CD14-positive monocyte (primary cell): ENCODE data around the gene EIF1B. TPM values are rescaled to one million over a fixed set of nuclear protein-coding genes. Genes with fewer than 3 reads are reported as not detected.

Source experiments
- DNase-seq, 3 donors: peaks; one replicate each; pipeline ENCODE4 v3.0.0-alpha.2; 2011 to 2022
- H2AFZ ChIP-seq: 2 replicates; pipeline ENCODE4 v1.6.0; 2012; ENCODE audit warnings: mild to moderate bottlenecking, low read depth, low read length, inconsistent platforms; ENCODE audit not compliant: insufficient read depth, poor library complexity, severe bottlenecking
- H3K27ac ChIP-seq, 2 donors: 1 replicate in 1 of 2; 2 replicates in 1 of 2; pipeline ENCODE4 v1.5.1; 2012 to 2013; ENCODE audit warnings: low read length in 2 of 2, control low read depth in 1 of 2, inconsistent platforms in 1 of 2, low read depth in 1 of 2, mild to moderate bottlenecking in 1 of 2
- H3K27me3 ChIP-seq, 2 donors: one replicate each; pipeline versions ENCODE4 v1.6.0 to v1.6.1; 2011 to 2013; ENCODE audit warnings: low read length in 2 of 2; ENCODE audit not compliant: control insufficient read depth in 2 of 2, insufficient read depth in 2 of 2
- H3K36me3 ChIP-seq, 2 donors: replicated peaks in 1 of 2; 1 replicate in 1 of 2; 2 replicates in 1 of 2; pipeline versions ENCODE4 v1.5.1 to v1.6.1; 2012 to 2013; ENCODE audit warnings: low read length in 2 of 2, control low read depth in 1 of 2, inconsistent platforms in 1 of 2, mild to moderate bottlenecking in 1 of 2; ENCODE audit not compliant: insufficient read depth in 2 of 2, control insufficient read depth in 1 of 2
- H3K4me1 ChIP-seq, 2 donors: 1 replicate in 1 of 2; 2 replicates in 1 of 2; pipeline versions ENCODE4 v1.5.1 to v1.6.1; 2012 to 2013; ENCODE audit warnings: low read length in 2 of 2, control low read depth in 1 of 2, inconsistent platforms in 1 of 2, mild to moderate bottlenecking in 1 of 2, moderate library complexity in 1 of 2; ENCODE audit not compliant: insufficient read depth in 2 of 2, control insufficient read depth in 1 of 2
- H3K4me2 ChIP-seq: replicated peaks from 2 replicates; pipeline ENCODE3; 2012; ENCODE audit warnings: low read length, moderate library complexity, mild to moderate bottlenecking; ENCODE audit not compliant: poor library complexity, severe bottlenecking; ENCODE audit errors: extremely low read depth
- H3K4me3 ChIP-seq, 3 experiments: fragments of 200-600 bp in 1 of 3; sonication (generic) in 1 of 3; replicated peaks in 1 of 3; 1 replicate in 2 of 3; 2 replicates in 1 of 3; pipeline ENCODE4 v1.5.1; 2011 to 2013; ENCODE audit warnings: low read length in 3 of 3, mild to moderate bottlenecking in 3 of 3, control low read depth in 2 of 3, low read depth in 2 of 3, inconsistent platforms in 1 of 3, moderate library complexity in 1 of 3
- H3K79me2 ChIP-seq: 2 replicates; pipeline ENCODE4 v1.6.0; 2012; ENCODE audit warnings: mild to moderate bottlenecking, control low read depth, inconsistent platforms, low read length, moderate library complexity; ENCODE audit not compliant: insufficient read depth
- H3K9ac ChIP-seq: 2 replicates; pipeline ENCODE4 v1.6.0; 2017; ENCODE audit warnings: low read length, mild to moderate bottlenecking; ENCODE audit not compliant: insufficient read depth, poor library complexity, severe bottlenecking
- H3K9me3 ChIP-seq, 2 donors: replicated peaks in 1 of 2; 1 replicate in 1 of 2; 2 replicates in 1 of 2; pipeline versions ENCODE4 v1.5.1 to v1.6.1; 2012 to 2013; ENCODE audit warnings: low read length in 2 of 2, control low read depth in 1 of 2; ENCODE audit not compliant: control insufficient read depth in 1 of 2, insufficient read depth in 1 of 2
- H4K20me1 ChIP-seq: 2 replicates; pipeline ENCODE4 v1.6.0; 2012; ENCODE audit warnings: mild to moderate bottlenecking, low read length, control low read depth, moderate library complexity; ENCODE audit not compliant: insufficient read depth
- H3K27ac Mint-ChIP-seq, 7 donors: one replicate each; pipeline ENCODE4 v1.8.0; 2020; ENCODE audit warnings: mild to moderate bottlenecking in 7 of 7, mixed read lengths in 7 of 7, moderate library complexity in 6 of 7, inconsistent platforms in 2 of 7
- H3K27me3 Mint-ChIP-seq, 3 donors: one replicate each; pipeline ENCODE4 v1.8.0; 2021 to 2022; ENCODE audit warnings: low read depth in 3 of 3, mild to moderate bottlenecking in 3 of 3, mixed read lengths in 3 of 3, moderate library complexity in 3 of 3, inconsistent platforms in 1 of 3
- H3K36me3 Mint-ChIP-seq, 2 donors: one replicate each; pipeline ENCODE4 v1.8.0; 2020; ENCODE audit warnings: mixed read lengths in 2 of 2, inconsistent platforms in 1 of 2, mild to moderate bottlenecking in 1 of 2
- H3K4me1 Mint-ChIP-seq: one replicate; pipeline ENCODE4 v1.8.0; 2020; ENCODE audit warnings: mild to moderate bottlenecking, mixed read lengths
- H3K4me3 Mint-ChIP-seq, 2 donors: one replicate each; pipeline ENCODE4 v1.8.0; 2020; ENCODE audit warnings: mild to moderate bottlenecking in 2 of 2, mixed read lengths in 2 of 2, moderate library complexity in 1 of 2
- H3K9me3 Mint-ChIP-seq, 7 donors: one replicate each; pipeline ENCODE4 v1.8.0; 2020 to 2022; ENCODE audit warnings: mixed read lengths in 7 of 7, mild to moderate bottlenecking in 6 of 7, moderate library complexity in 6 of 7, inconsistent platforms in 2 of 7
- WGBS: methylation state at CpG from one replicate; pipeline ENCODE4 v1.1.5; 2013; ENCODE audit warnings: missing lambda C conversion rate; ENCODE audit not compliant: insufficient coverage; 5-methylcytosine and 5-hydroxymethylcytosine counted together
- intact Hi-C, 2 donors: fragments of 100-400 bp; cut with micrococcal nuclease; formaldehyde crosslinking; loops; one replicate each; pipeline versions ENCODE4 v1.15.0 to v1.15.1; 2023
- polyA plus RNA-seq, 3 donors: library from polyadenylated mRNA; depleted of rRNA in 1 of 3; unstranded in 2 of 3; stranded (reverse) in 1 of 3; fragments of 300-500 nt in 2 of 3; fragments of >200 nt in 1 of 3; fragmentation: Illumina TruSeq in 2 of 3; gene quantifications; 1 replicate in 2 of 3; 2 replicates in 1 of 3; pipeline ENCODE4 v1.2.3, GENCODE V29; 2012 to 2021
- TF ChIP-seq, protein P1 (sequence below): fragments of 200-600 bp; IDR thresholded peaks from one replicate; pipeline ENCODE4 v1.8.0; 2022; ENCODE audit warnings: antibody characterized with exemption, mild to moderate bottlenecking

EIF1B gene
- polyA plus RNA-seq, 3 donors = 51.8 to 95.4 (median 70.8) TPM

DNA sequence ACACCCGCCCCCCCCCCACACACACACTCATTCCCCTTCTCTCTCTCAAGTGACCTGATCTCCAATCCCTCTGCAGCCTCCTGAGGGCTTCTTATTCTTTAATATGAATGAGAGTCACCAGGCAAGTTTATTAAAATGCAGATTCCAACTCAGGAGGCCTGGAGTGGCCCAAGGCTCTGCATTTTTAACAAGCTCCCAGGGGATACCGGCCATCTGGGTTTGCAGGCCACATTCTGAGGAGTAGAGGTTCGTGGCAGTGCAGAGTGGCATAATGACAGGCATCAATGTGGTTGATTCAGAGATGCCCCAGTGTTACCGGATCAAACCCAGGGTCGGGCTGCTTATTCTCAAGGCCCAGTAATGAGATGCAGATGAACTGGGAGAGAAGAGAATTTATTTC, 18.9 kb downstream of the EIF1B start:
- H2AFZ ChIP-seq = no peak overlapping the region

DNA sequence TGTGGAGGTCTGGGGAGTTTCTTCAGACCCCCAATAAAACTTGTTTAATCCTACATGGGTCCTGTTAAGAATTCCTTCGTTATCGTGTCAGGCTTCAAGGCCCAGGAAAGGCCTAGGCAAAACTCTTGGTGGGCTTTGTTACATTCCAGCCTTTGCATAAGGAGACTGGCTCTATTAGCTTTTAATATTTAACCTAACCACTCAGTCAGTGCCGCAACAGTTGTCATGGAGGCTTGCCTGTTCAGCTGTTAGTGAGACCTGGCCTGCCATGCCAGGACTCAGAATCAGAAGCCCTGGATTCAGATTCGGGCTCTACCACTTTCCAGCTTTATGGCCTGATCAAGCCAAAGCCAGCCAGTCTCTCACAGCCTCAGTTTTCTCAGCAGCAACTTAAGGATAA, 19.6 kb downstream of the EIF1B start:
- intact Hi-C loops = loop anchor here (5.0 kb wide), 1 partner anchor 1553 kb away; no protein-coding TSS in a partner anchor
- no peaks in the 10 kb centered on the region for H3K36me3 ChIP-seq
- H3K9me3 Mint-ChIP-seq = no peaks in the 10 kb centered on the region
- H3K9ac ChIP-seq = no peak overlapping the region
- no peaks in the 10 kb centered on the region for H3K79me2 ChIP-seq
- no peaks in the 10 kb centered on the region for H4K20me1 ChIP-seq
- no peak overlapping the region for H3K4me3 ChIP-seq
- no peaks in the 10 kb centered on the region for H3K9me3 ChIP-seq
- 94% methylated on average over 3 of the region's 4 CpGs for WGBS
- H3K27me3 Mint-ChIP-seq = peaks cover 0 to 4% (median 2%) of the 10 kb centered on the region in 3 donors
- no peak overlapping the region for H3K4me3 Mint-ChIP-seq
- H3K27ac Mint-ChIP-seq = no peak overlapping the region
- no peaks in the 10 kb centered on the region for H3K36me3 Mint-ChIP-seq
- H3K4me2 ChIP-seq = no peak overlapping the region
- no peak overlapping the region for H2AFZ ChIP-seq
- H3K27ac ChIP-seq = no peak overlapping the region
- H3K4me1 Mint-ChIP-seq = no peaks in the 10 kb centered on the region
- H3K4me1 ChIP-seq = no peaks in the 10 kb centered on the region
- H3K27me3 ChIP-seq = no peaks in the 10 kb centered on the region
- TF ChIP-seq, protein P1, sequence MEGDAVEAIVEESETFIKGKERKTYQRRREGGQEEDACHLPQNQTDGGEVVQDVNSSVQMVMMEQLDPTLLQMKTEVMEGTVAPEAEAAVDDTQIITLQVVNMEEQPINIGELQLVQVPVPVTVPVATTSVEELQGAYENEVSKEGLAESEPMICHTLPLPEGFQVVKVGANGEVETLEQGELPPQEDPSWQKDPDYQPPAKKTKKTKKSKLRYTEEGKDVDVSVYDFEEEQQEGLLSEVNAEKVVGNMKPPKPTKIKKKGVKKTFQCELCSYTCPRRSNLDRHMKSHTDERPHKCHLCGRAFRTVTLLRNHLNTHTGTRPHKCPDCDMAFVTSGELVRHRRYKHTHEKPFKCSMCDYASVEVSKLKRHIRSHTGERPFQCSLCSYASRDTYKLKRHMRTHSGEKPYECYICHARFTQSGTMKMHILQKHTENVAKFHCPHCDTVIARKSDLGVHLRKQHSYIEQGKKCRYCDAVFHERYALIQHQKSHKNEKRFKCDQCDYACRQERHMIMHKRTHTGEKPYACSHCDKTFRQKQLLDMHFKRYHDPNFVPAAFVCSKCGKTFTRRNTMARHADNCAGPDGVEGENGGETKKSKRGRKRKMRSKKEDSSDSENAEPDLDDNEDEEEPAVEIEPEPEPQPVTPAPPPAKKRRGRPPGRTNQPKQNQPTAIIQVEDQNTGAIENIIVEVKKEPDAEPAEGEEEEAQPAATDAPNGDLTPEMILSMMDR = no peak
- DNase-seq = no peak

More for the DNA sequence above, 18.9 kb downstream of the EIF1B start:
- DNase-seq = no peak
- no peaks in the 10 kb centered on the region for H3K9me3 ChIP-seq
- H3K4me1 ChIP-seq = no peaks in the 10 kb centered on the region
- TF ChIP-seq, protein P1 = no peak
- Mint-ChIP-seq H3K27me3 (peaks cover 0 to 4% (median 2%) of the 10 kb centered on the region in 3 donors), H3K9me3 (no peaks in the 10 kb centered on the region), H3K27ac (no peak overlapping the region), H3K4me1 (no peaks in the 10 kb centered on the region), H3K36me3 (no peaks in the 10 kb centered on the region), H3K4me3 (no peak overlapping the region)
- WGBS = 73% methylated on average over 2 of the region's 5 CpGs
- no peak overlapping the region for H3K4me3 ChIP-seq
- no peak overlapping the region for H3K27ac ChIP-seq
- H4K20me1 ChIP-seq = no peaks in the 10 kb centered on the region
- no peaks in the 10 kb centered on the region for H3K36me3 ChIP-seq
- no peak overlapping the region for H3K9ac ChIP-seq
- H3K4me2 ChIP-seq = no peak overlapping the region
- H3K79me2 ChIP-seq = no peaks in the 10 kb centered on the region
- intact Hi-C loops = loop anchor here (5.0 kb wide), 1 partner anchor 1554 kb away; no protein-coding TSS in a partner anchor
- no peaks in the 10 kb centered on the region for H3K27me3 ChIP-seq
